HepG2 (cell line): ENCODE data around the gene HDAC4. TPM values are rescaled to one million over a fixed set of nuclear protein-coding genes. Genes with fewer than 3 reads are reported as not detected.

Experiments
- FOXO1 ChIP-seq: sonication (generic); formaldehyde crosslinking; IDR thresholded peaks from 2 replicates; pipeline ENCODE4 v1.4.0; 2020; ENCODE audit warnings: missing genetic modification reagents
- JUNB ChIP-seq: sonication (generic); formaldehyde crosslinking; IDR thresholded peaks from 2 replicates; pipeline ENCODE4 v1.8.0; 2022; ENCODE audit warnings: missing genetic modification reagents, mild to moderate bottlenecking, borderline replicate concordance
- KAT8 ChIP-seq: IDR thresholded peaks from 2 replicates; pipeline ENCODE4 v1.6.1; 2016; ENCODE audit warnings: missing genetic modification reagents, missing compliant biosample characterization
- KMT2B ChIP-seq: IDR thresholded peaks from 2 replicates; pipeline ENCODE4 v1.6.1; 2016; ENCODE audit warnings: missing genetic modification reagents, missing compliant biosample characterization
- MIXL1 ChIP-seq: IDR thresholded peaks from 2 replicates; pipeline ENCODE4 v1.6.1; 2016
- NRL ChIP-seq: sonication (generic); formaldehyde crosslinking; IDR thresholded peaks from 2 replicates; pipeline ENCODE4 v1.5.0; 2020; ENCODE audit warnings: missing genetic modification reagents, mild to moderate bottlenecking, moderate library complexity, borderline replicate concordance
- SOX6 ChIP-seq, 2 experiments: fragments of 450-650 bp in 1 of 2; sonication (generic) in 1 of 2; formaldehyde crosslinking in 1 of 2; IDR thresholded peaks; 2 replicates each; pipeline versions ENCODE4 v1.4.0 to v1.6.1; 2017 to 2020; ENCODE audit warnings: antibody characterized with exemption in 1 of 2, mild to moderate bottlenecking in 1 of 2, missing genetic modification reagents in 1 of 2
- YY1 ChIP-seq: IDR thresholded peaks from 2 replicates; pipeline ENCODE4 v1.6.1; 2011; ENCODE audit warnings: low read length, low read depth, moderate library complexity, mild to moderate bottlenecking; ENCODE audit not compliant: insufficient read depth, insufficient replicate concordance
- ZFP82 ChIP-seq: sonication (generic); formaldehyde crosslinking; IDR thresholded peaks from 2 replicates; pipeline ENCODE4 v1.5.1; 2020; ENCODE audit warnings: mild to moderate bottlenecking, missing genetic modification reagents, borderline replicate concordance
- ZNF256 ChIP-seq: sonication (generic); formaldehyde crosslinking; conservative IDR thresholded peaks from 2 replicates; pipeline ENCODE4 v1.4.0; 2020; ENCODE audit warnings: missing genetic modification reagents
- ZNF292 ChIP-seq: sonication (generic); formaldehyde crosslinking; IDR thresholded peaks from 2 replicates; pipeline ENCODE4 v1.8.1; 2022; ENCODE audit warnings: mild to moderate bottlenecking, low read depth, missing genetic modification reagents, borderline replicate concordance
- ZNF3 ChIP-seq: IDR thresholded peaks from 2 replicates; pipeline ENCODE4 v1.7.0; 2017; ENCODE audit warnings: inconsistent platforms
- ZNF335 ChIP-seq: sonication (generic); formaldehyde crosslinking; IDR thresholded peaks from 2 replicates; pipeline ENCODE4 v1.4.0; 2020; ENCODE audit warnings: missing genetic modification reagents
- ZNF644 ChIP-seq: IDR thresholded peaks from 2 replicates; pipeline ENCODE4 v1.6.1; 2016; ENCODE audit warnings: low read depth
- polyA plus RNA-seq, 8 experiments: library from polyadenylated mRNA; depleted of rRNA in 3 of 8; stranded (reverse) in 7 of 8; unstranded in 1 of 8; fragments of >200 nt; fragmentation: Illumina TruSeq in 4 of 8; extraction: Trizol in 4 of 8; gene quantifications; 2 replicates each; pipeline versions ENCODE4 v1.2.1 to v1.2.3, GENCODE V29; 2011 to 2016; ENCODE audit warnings: low read depth in 4 of 8, missing spikeins in 1 of 8, mixed read lengths in 1 of 8; ENCODE audit not compliant: insufficient read depth in 1 of 8
- total RNA-seq, 5 experiments: library from RNA; depleted of rRNA; stranded (reverse); fragments of >200 nt; fragmentation: Illumina TruSeq; extraction: Trizol; gene quantifications; 2 replicates each; pipeline ENCODE4 v1.2.3, GENCODE V29; 2016; ENCODE audit warnings: low read depth in 1 of 5
- TF ChIP-seq, protein P1 (sequence below): sonication (generic); formaldehyde crosslinking; IDR thresholded peaks from 2 replicates; pipeline ENCODE4 v1.4.0; 2020; ENCODE audit warnings: missing genetic modification reagents, borderline replicate concordance
- TF ChIP-seq, protein P2 (sequence below): sonication (generic); formaldehyde crosslinking; IDR thresholded peaks from 2 replicates; pipeline ENCODE4 v1.9.0; 2021; ENCODE audit warnings: missing genetic modification reagents, mild to moderate bottlenecking, borderline replicate concordance
- TF ChIP-seq, protein P3 (sequence below), 2 experiments: sonication (generic) in 1 of 2; formaldehyde crosslinking in 1 of 2; IDR thresholded peaks; 2 replicates each; pipeline versions ENCODE4 v1.4.0 to v1.6.1; 2016 to 2020; ENCODE audit warnings: borderline replicate concordance in 1 of 2, low read depth in 1 of 2, mild to moderate bottlenecking in 1 of 2, missing genetic modification reagents in 1 of 2

Gene HDAC4
- total and polyA plus RNA-seq, 2 of the 13 experiments (the other 11 are each of a cell fraction or from before 2014, with no cell fraction given): 10.1 to 11.5 TPM

DNA sequence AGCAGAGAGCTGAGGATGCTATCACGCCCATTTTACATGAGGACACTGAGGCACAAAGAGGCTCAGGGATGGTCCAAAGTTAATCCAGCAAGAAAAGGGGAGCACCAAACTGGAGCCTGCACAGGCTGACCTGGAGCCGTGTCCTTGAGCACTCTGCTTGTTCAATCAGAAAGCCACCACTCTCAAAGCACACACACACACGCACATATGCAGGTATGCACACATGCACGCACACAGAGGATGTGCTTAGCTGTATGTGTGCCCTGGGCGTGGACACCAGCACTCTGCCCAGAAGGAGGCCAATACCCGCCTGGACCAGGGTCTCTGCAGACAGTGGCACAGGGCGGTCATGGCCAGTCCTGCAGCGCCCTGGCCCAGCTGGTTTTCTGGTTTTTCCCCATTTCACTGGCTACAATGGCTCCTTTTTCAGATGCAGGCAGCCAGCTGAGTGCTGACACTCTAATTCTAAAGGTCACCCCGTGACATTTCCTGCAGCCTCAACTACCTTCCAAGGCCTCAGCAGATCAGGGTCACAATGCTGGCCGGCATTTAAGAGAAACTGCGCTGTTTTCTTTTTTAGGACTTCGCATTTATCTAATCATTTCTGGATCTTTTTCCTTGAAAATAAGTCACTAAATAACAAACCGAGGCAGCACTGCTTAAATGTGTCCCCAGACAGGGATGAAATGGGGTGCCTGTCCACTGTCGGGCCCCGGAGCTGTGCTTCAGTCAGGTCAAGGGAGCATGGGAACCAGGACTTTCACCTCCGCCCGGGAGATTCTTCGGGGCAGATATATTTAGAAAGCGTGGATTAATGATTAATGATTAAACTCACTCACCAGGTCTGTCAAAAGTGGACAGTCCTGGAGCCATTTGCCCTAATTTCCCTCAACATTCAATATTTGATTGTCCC lies 104.5 kb downstream of the HDAC4 start (continued):
- TF ChIP-seq, protein P1, sequence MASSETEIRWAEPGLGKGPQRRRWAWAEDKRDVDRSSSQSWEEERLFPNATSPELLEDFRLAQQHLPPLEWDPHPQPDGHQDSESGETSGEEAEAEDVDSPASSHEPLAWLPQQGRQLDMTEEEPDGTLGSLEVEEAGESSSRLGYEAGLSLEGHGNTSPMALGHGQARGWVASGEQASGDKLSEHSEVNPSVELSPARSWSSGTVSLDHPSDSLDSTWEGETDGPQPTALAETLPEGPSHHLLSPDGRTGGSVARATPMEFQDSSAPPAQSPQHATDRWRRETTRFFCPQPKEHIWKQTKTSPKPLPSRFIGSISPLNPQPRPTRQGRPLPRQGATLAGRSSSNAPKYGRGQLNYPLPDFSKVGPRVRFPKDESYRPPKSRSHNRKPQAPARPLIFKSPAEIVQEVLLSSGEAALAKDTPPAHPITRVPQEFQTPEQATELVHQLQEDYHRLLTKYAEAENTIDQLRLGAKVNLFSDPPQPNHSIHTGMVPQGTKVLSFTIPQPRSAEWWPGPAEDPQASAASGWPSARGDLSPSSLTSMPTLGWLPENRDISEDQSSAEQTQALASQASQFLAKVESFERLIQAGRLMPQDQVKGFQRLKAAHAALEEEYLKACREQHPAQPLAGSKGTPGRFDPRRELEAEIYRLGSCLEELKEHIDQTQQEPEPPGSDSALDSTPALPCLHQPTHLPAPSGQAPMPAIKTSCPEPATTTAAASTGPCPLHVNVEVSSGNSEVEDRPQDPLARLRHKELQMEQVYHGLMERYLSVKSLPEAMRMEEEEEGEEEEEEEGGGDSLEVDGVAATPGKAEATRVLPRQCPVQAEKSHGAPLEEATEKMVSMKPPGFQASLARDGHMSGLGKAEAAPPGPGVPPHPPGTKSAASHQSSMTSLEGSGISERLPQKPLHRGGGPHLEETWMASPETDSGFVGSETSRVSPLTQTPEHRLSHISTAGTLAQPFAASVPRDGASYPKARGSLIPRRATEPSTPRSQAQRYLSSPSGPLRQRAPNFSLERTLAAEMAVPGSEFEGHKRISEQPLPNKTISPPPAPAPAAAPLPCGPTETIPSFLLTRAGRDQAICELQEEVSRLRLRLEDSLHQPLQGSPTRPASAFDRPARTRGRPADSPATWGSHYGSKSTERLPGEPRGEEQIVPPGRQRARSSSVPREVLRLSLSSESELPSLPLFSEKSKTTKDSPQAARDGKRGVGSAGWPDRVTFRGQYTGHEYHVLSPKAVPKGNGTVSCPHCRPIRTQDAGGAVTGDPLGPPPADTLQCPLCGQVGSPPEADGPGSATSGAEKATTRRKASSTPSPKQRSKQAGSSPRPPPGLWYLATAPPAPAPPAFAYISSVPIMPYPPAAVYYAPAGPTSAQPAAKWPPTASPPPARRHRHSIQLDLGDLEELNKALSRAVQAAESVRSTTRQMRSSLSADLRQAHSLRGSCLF (CRISPR knock-in tag): no peak
- no peak for TF ChIP-seq ZFP82 (CRISPR knock-in tag)
- TF ChIP-seq ZNF292 (CRISPR knock-in tag): peak; percentile 94
- TF ChIP-seq NRL (CRISPR knock-in tag): peak; percentile 71; the same call in 1 of the 2 replicates
- TF ChIP-seq ZNF335 (CRISPR knock-in tag): no peak
- TF ChIP-seq, protein P2, sequence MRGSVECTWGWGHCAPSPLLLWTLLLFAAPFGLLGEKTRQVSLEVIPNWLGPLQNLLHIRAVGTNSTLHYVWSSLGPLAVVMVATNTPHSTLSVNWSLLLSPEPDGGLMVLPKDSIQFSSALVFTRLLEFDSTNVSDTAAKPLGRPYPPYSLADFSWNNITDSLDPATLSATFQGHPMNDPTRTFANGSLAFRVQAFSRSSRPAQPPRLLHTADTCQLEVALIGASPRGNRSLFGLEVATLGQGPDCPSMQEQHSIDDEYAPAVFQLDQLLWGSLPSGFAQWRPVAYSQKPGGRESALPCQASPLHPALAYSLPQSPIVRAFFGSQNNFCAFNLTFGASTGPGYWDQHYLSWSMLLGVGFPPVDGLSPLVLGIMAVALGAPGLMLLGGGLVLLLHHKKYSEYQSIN (CRISPR knock-in tag): no peak
- 0 out of 2 replicates have a peak, but pooled peaks have one; percentile 42 for TF ChIP-seq KAT8
- TF ChIP-seq KMT2B (CRISPR knock-in tag): peak; percentile 54; the same call in 1 of the 2 replicates
- no peak for TF ChIP-seq ZNF644 (CRISPR knock-in tag)
- no peak for TF ChIP-seq ZNF3 (CRISPR knock-in tag)
- TF ChIP-seq, protein P3, sequence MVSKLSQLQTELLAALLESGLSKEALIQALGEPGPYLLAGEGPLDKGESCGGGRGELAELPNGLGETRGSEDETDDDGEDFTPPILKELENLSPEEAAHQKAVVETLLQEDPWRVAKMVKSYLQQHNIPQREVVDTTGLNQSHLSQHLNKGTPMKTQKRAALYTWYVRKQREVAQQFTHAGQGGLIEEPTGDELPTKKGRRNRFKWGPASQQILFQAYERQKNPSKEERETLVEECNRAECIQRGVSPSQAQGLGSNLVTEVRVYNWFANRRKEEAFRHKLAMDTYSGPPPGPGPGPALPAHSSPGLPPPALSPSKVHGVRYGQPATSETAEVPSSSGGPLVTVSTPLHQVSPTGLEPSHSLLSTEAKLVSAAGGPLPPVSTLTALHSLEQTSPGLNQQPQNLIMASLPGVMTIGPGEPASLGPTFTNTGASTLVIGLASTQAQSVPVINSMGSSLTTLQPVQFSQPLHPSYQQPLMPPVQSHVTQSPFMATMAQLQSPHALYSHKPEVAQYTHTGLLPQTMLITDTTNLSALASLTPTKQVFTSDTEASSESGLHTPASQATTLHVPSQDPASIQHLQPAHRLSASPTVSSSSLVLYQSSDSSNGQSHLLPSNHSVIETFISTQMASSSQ (IDR thresholded peaks at IDR 0.05; ENCODE audit: low read depth): peak; percentile 95
- TF ChIP-seq, protein P3 (CRISPR knock-in tag; IDR thresholded peaks at IDR 0.05; ENCODE audit: borderline replicate concordance): peak; percentile 95
- TF ChIP-seq YY1: peak; percentile 32
- TF ChIP-seq JUNB (CRISPR knock-in tag): no peak
- no peak for TF ChIP-seq ZNF256 (CRISPR knock-in tag)
- peak; percentile 47; the same call in 1 of the 2 replicates for TF ChIP-seq FOXO1 (CRISPR knock-in tag)
- TF ChIP-seq SOX6 (IDR thresholded peaks at IDR 0.05): no peak
- peak; percentile 60 for TF ChIP-seq SOX6 (CRISPR knock-in tag; IDR thresholded peaks at IDR 0.05)
- peak; percentile 39; the same call in 1 of the 2 replicates for TF ChIP-seq MIXL1 (CRISPR knock-in tag)
